Measurements from ENCODE around the gene MYO1G. TPM values are rescaled to one million over a fixed set of nuclear protein-coding genes. Genes with fewer than 3 reads are reported as not detected.

The MYO1G gene
- polyA plus RNA-seq, 1 of the 3 experiments (the other 2 are of a cell fraction) = 0.05 TPM

DNA sequence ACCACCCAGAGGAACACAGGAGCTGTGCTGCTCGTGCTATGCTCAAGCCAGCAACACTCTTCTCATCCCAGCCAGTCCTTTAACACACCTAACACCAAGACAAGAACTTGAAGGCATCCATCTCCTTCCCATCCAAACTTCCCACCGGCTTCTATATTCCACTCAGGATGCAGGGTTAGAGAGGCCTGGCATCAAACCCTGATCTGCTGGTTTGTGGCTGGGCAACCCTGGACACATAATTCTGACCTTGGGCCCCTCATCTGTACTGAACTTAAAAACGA, 5.6 kb upstream of the MYO1G start:
- TF ChIP-seq POLR2AphosphoS5 (IDR thresholded peaks at IDR 0.05; ENCODE audit: low read depth, low read length) = 0 out of 2 replicates have a peak, but pooled peaks have one; percentile 20
- TF ChIP-seq FOXM1 (IDR thresholded peaks at IDR 0.05; ENCODE audit: low read depth) = no peak
- Histone ChIP-seq H3K4me1 (ENCODE audit: control insufficient read depth in 1 of 2, insufficient read depth in 2 of 2, low read depth in 1 of 2, low read length in 1 of 2) (peaks cover 19 to 24% of the 10 kb centered on the region in 2 experiments; a peak in 3 of 4 replicates), H2AFZ (ENCODE audit: low read depth) (no peak overlapping the region), H3F3A (replicated peaks; ENCODE audit: insufficient read depth) (peaks cover 44% of the 10 kb centered on the region), H3K9ac (0 out of 2 replicates have a peak overlapping the region, but pooled peaks have one; percentile 84), H3K36me3 (replicated peaks in 1 of 2; ENCODE audit: control insufficient read depth in 1 of 2, insufficient read depth in 2 of 2, low read length in 1 of 2) (peaks cover 40 to 47% of the 10 kb centered on the region in 2 experiments), H4K20me1 (ENCODE audit: insufficient read depth) (0 out of 2 replicates have a peak, but pooled peaks cover 4% of the 10 kb centered on the region), H3K27me3 (ENCODE audit: insufficient read depth) (no peaks in the 10 kb centered on the region), H3K4me3 (ENCODE audit: low read depth in 2 of 2, low read length in 1 of 2) (peak overlapping the region in 1 of 2 experiments; percentile 77; a peak in 2 of 4 replicates), H3K79me2 (ENCODE audit: insufficient read depth) (peaks cover 26% of the 10 kb centered on the region), H3K9me3 (no peaks in the 10 kb centered on the region), H3K9me2 (no peaks in the 10 kb centered on the region), H3K4me2 (peak overlapping the region; percentile 81), H3K27ac (ENCODE audit: low read depth in 2 of 2, low read length in 1 of 2) (no peak overlapping the region)
- ChIA-PET POLR2A (interaction anchor here (0.8 kb wide), 1 partner anchor 88 kb away, joined by 3 read pairs; no protein-coding TSS in a partner anchor), CTCF (interaction anchor here (1.0 to 5.8 kb wide), 2 partner anchors 11 to 151 kb away, joined by 3 to 34 read pairs; no protein-coding TSS in a partner anchor)
- 33% methylated on average over 3 of the region's 3 CpGs for WGBS (ENCODE audit: low lambda C conversion rate)
- no peak for DNase-seq

- peak overlapping the region in 1 of 2 experiments; percentile 77; a peak in 2 of 4 replicates for H3K4me3 ChIP-seq (ENCODE audit: low read depth in 2 of 2, low read length in 1 of 2)
These were observed 5.1 kb upstream of the MYO1G start for GRCh38 chr7:44983742-44984477.

DNA sequence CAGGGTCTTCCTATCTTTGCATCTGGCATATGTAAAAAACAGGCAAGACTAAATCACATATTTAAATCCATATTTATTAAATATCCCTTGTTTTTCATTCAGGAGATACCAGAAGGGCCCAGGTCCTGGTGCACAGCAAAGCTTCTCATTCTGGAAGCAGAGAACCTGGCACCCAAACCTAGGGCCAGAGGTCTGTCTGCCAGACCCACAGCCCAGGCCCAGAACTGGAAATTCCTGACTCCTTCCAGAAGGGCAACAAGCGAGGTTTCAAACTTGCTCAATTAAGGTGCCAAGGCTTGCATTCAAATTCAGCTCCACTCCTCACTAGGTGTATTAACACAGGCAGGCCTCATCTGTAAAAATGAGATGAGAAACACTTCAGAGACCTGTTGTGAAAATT, 4.2 kb upstream of the MYO1G start:
- no peak overlapping the region for H3K4me2 ChIP-seq
- CTCF ChIA-PET = interaction anchor here (0.8 to 5.8 kb wide), 6 partner anchors 9 to 153 kb away, joined by 3 to 34 read pairs (median 6); no protein-coding TSS in a partner anchor
- H4K20me1 ChIP-seq (ENCODE audit: insufficient read depth) = 0 out of 2 replicates have a peak, but pooled peaks cover 4% of the 10 kb centered on the region
- H3K9me2 ChIP-seq = no peaks in the 10 kb centered on the region
- H2AFZ ChIP-seq (ENCODE audit: low read depth) = no peak overlapping the region
- peaks cover 40 to 51% of the 10 kb centered on the region in 2 experiments for H3K36me3 ChIP-seq (replicated peaks in 1 of 2; ENCODE audit: control insufficient read depth in 1 of 2, insufficient read depth in 2 of 2, low read length in 1 of 2)
- no peak overlapping the region for H3K4me3 ChIP-seq (ENCODE audit: low read depth in 2 of 2, low read length in 1 of 2)
- TF ChIP-seq USF1 (IDR thresholded peaks at IDR 0.05; ENCODE audit: borderline replicate concordance, low read depth) = no peak
- H3F3A ChIP-seq (replicated peaks; ENCODE audit: insufficient read depth) = peaks cover 44% of the 10 kb centered on the region
- no peak overlapping the region for H3K27ac ChIP-seq (ENCODE audit: low read depth in 2 of 2, low read length in 1 of 2)
- DNase-seq = no peak
- H3K27me3 ChIP-seq (ENCODE audit: insufficient read depth) = no peaks in the 10 kb centered on the region
- WGBS (ENCODE audit: low lambda C conversion rate) = 100% methylated on average over 1 of the region's 1 CpG
- POLR2A ChIA-PET = interaction anchor here (1.3 to 2.5 kb wide), 2 partner anchors 9 to 11 kb away, joined by 5 to 8 read pairs; no protein-coding TSS in a partner anchor
- H3K9me3 ChIP-seq = no peaks in the 10 kb centered on the region
- no peak overlapping the region for H3K9ac ChIP-seq
- peaks cover 19 to 24% of the 10 kb centered on the region in 2 experiments; a peak in 3 of 4 replicates for H3K4me1 ChIP-seq (ENCODE audit: control insufficient read depth in 1 of 2, insufficient read depth in 2 of 2, low read depth in 1 of 2, low read length in 1 of 2)
- H3K79me2 ChIP-seq (ENCODE audit: insufficient read depth) = peaks cover 26% of the 10 kb centered on the region

More at GRCh38 chr7:44983742-44984477, 5.1 kb upstream of the MYO1G start:
- POLR2A ChIA-PET = interaction anchor here (2.5 kb wide), 1 partner anchor 12 kb away, joined by 8 read pairs; no protein-coding TSS in a partner anchor
- Histone ChIP-seq H3K4me1 (ENCODE audit: control insufficient read depth in 1 of 2, insufficient read depth in 2 of 2, low read depth in 1 of 2, low read length in 1 of 2) (peaks cover 19 to 24% of the 10 kb centered on the region in 2 experiments; a peak in 3 of 4 replicates), H3K36me3 (replicated peaks in 1 of 2; ENCODE audit: control insufficient read depth in 1 of 2, insufficient read depth in 2 of 2, low read length in 1 of 2) (peaks cover 40 to 48% of the 10 kb centered on the region in 2 experiments), H3K9me3 (no peaks in the 10 kb centered on the region), H3K4me2 (peak overlapping the region; percentile 81; the same call in 1 of the 2 replicates), H3K27ac (ENCODE audit: low read depth in 2 of 2, low read length in 1 of 2) (no peak overlapping the region), H4K20me1 (ENCODE audit: insufficient read depth) (0 out of 2 replicates have a peak, but pooled peaks cover 4% of the 10 kb centered on the region), H3K9me2 (no peaks in the 10 kb centered on the region), H3K79me2 (ENCODE audit: insufficient read depth) (peaks cover 26% of the 10 kb centered on the region), H2AFZ (ENCODE audit: low read depth) (no peak overlapping the region), H3K9ac (0 out of 2 replicates have a peak overlapping the region, but pooled peaks have one; percentile 84), H3F3A (replicated peaks; ENCODE audit: insufficient read depth) (peaks cover 44% of the 10 kb centered on the region), H3K27me3 (ENCODE audit: insufficient read depth) (no peaks in the 10 kb centered on the region)
- TF ChIP-seq FOSL2 (IDR thresholded peaks at IDR 0.05; ENCODE audit: borderline replicate concordance, low read depth) (no peak), RAD21 (IDR thresholded peaks at IDR 0.05; ENCODE audit: low read length) (no peak), TCF12 (IDR thresholded peaks at IDR 0.05) (no peak), SMC3 (IDR thresholded peaks at IDR 0.05; ENCODE audit: low read depth, low read length) (no peak), POLR2AphosphoS5 (IDR thresholded peaks at IDR 0.05; ENCODE audit: low read depth, low read length) (peak; percentile 19; the same call in 1 of the 2 replicates), NFIC (IDR thresholded peaks at IDR 0.05; ENCODE audit: borderline replicate concordance) (no peak), ELF1 (IDR thresholded peaks at IDR 0.05) (no peak)
- CTCF ChIA-PET = interaction anchor here (1.0 to 5.8 kb wide), 6 partner anchors 10 to 152 kb away, joined by 3 to 34 read pairs (median 6); no protein-coding TSS in a partner anchor
- 82% methylated on average over 6 of the region's 6 CpGs for WGBS (ENCODE audit: low lambda C conversion rate)
- no peak for DNase-seq
